Measurements from ENCODE around the gene GSE1. TPM values are rescaled to one million over a fixed set of nuclear protein-coding genes. Genes with fewer than 3 reads are reported as not detected.

The GSE1 gene
- total and polyA plus RNA-seq, 2 of the 13 experiments (the other 11 are each of a cell fraction or from before 2014, with no cell fraction given), result 16.1 to 31.2 TPM

GRCh38 chr16:85579191-85579590, 33.9 kb upstream of the GSE1 start (continued):
- TF ChIP-seq SP140L (CRISPR knock-in tag; IDR thresholded peaks at IDR 0.05; ENCODE audit: borderline replicate concordance) (no peak), MAFK (conservative IDR thresholded peaks at IDR 0.05 in 1 of 2, IDR thresholded peaks at IDR 0.05 in 1 of 2; ENCODE audit: low read length in 2 of 2) (no peak), CTCF (CRISPR knock-in tag; IDR thresholded peaks at IDR 0.05) (no peak), ATF7 (IDR thresholded peaks at IDR 0.05) (no peak), ATF7 (CRISPR knock-in tag; IDR thresholded peaks at IDR 0.05) (no peak)

DNA sequence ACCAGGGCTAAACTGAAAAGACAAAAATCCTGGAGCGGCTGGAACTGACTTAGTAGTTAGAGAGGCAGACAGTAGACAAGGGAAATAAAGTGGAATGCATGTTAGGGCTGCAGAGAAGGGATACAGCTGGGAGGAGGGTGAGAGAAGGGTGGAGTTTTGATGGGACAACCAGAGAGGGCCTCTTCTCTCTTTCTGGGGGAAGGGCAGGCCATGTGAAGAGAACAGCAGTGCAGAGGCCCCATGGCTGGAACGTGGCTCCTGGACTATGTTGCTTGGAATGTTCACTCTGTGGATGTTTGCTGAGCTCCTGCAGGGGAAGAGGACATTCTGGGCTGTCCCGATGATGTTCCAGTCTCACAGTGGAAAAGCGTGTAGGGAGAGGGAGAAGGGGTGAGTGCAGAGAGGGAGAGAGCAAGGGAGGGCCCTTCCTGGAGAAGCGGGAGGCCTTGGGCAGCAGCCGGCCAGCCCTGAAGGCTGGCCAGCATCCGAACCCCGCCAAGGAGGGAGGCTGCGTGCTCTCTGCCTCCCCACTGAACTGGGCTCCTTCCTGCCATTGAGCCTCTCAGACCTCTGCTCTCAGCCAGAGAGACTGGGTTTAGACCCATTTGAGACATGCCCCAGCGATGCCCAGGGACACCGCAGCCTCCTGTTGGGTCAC, 33.1 kb upstream of the GSE1 start:
- POLR2A ChIA-PET, result interaction anchor here (1.0 kb wide), 1 partner anchor 26 kb away, joined by 3 read pairs; no protein-coding TSS in a partner anchor
- Histone ChIP-seq H3K36me3 (replicated peaks in 1 of 2; ENCODE audit: control insufficient read depth in 1 of 2, insufficient read depth in 2 of 2, low read length in 2 of 2) (peaks cover 0 to 7% of the 10 kb centered on the region in 2 experiments; a peak in 4 of 5 replicates), H3K27me3 (ENCODE audit: control insufficient read depth in 1 of 2, insufficient read depth in 2 of 2, low read length in 2 of 2) (no peaks in the 10 kb centered on the region), H3K4me3 (replicated peaks in 1 of 3; ENCODE audit: insufficient read depth in 1 of 3, low read depth in 2 of 3, low read length in 3 of 3) (no peak overlapping the region), H3K4me1 (ENCODE audit: insufficient read depth, low read length) (peaks cover 18% of the 10 kb centered on the region), H3K27ac (ENCODE audit: extremely low read length, insufficient read depth, low read length) (no peak overlapping the region), H4K20me1 (ENCODE audit: insufficient read depth, low read length) (peaks cover 67% of the 10 kb centered on the region), H2AFZ (ENCODE audit: low read length) (no peak overlapping the region), H3K79me2 (ENCODE audit: insufficient read depth, low read length) (peaks cover 55% of the 10 kb centered on the region), H3K9me3 (ENCODE audit: low read length) (no peaks in the 10 kb centered on the region), H3K9ac (ENCODE audit: insufficient read depth, low read depth, low read length) (no peak overlapping the region), H3K4me2 (ENCODE audit: low read depth, low read length) (no peak overlapping the region)
- DNase-seq (ENCODE audit: low spot score), result no peak
- CTCF ChIA-PET (ENCODE audit: low intra/inter-chr PET ratio, low total read pairs), result no interaction called here
- no peak for FAIRE-seq
- intact Hi-C loops (cut with micrococcal nuclease; ENCODE audit: unreplicated experiment) (no loop called here), in situ Hi-C loops (cut with HindIII; ENCODE audit: extremely low pct_ligation_motif_present, low pct_unique_long_range_greater_than_20kb) (no loop called here)
- no peak for ATAC-seq
- no TSS peak for BruUV-seq (replicated peaks)
- WGBS (ENCODE audit: low lambda C conversion rate), result 88% methylated on average over 10 of the region's 11 CpGs
- TF ChIP-seq CSRNP2 (CRISPR knock-in tag; conservative IDR thresholded peaks at IDR 0.05; ENCODE audit: low read depth), result no peak
- no peak for TF ChIP-seq HOXA3 (CRISPR knock-in tag; IDR thresholded peaks at IDR 0.05)
- TF ChIP-seq, protein P1, sequence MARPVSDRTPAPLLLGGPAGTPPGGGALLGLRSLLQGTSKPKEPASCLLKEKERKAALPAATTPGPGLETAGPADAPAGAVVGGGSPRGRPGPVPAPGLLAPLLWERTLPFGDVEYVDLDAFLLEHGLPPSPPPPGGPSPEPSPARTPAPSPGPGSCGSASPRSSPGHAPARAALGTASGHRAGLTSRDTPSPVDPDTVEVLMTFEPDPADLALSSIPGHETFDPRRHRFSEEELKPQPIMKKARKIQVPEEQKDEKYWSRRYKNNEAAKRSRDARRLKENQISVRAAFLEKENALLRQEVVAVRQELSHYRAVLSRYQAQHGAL (CRISPR knock-in tag; IDR thresholded peaks at IDR 0.05; ENCODE audit: not compliant biosample characterization), result no peak
- TF ChIP-seq ZNF530 (CRISPR knock-in tag; IDR thresholded peaks at IDR 0.05; ENCODE audit: low read depth), result no peak
